K562 (cell line): ENCODE measurements around the gene EMX1. TPM values are rescaled to one million over a fixed set of nuclear protein-coding genes. Genes with fewer than 3 reads are reported as not detected.

Experiments used
- ATAC-seq: fragments of 200-7000 bp; cut with Tn5 transposase; 3 replicates; pipeline ENCODE4 v1.9.1; 2020; ENCODE audit warnings: moderate library complexity
- BruUV-seq: library from RNA; stranded (reverse); fragments of 400-500 nt; replicated peaks from 2 replicates; lab custom pipeline; 2021; lab: Mats Ljungman, UMichigan
- CTCF ChIA-PET: fragments of 300-600 bp; formaldehyde crosslinking; extraction: SDS; loops from one replicate; lab custom pipeline; 2021; ENCODE audit warnings: low intra/inter-chr PET ratio; lab: Yijun Ruan, JAX
- POLR2A ChIA-PET: fragments of 300-600, 350-650 bp; sonication (Branson Sonifier 250); formaldehyde crosslinking; extraction: SDS; loops from one replicate; lab custom pipeline; 2021; ENCODE audit warnings: antibody characterized with exemption, inconsistent platforms; lab: Yijun Ruan, JAX
- DNase-seq, 4 experiments: peaks; one replicate each; pipeline versions ENCODE4 v3.0.0 to v3.0.0-alpha.2; 2011 to 2018; ENCODE audit warnings: low spot score in 3 of 4, mixed read lengths in 3 of 4; ENCODE audit errors: extremely low read depth in 1 of 4
- FAIRE-seq: peaks from 2 replicates; lab custom pipeline; 2011; peaks lifted over from hg19 to GRCh38; lab: Jason Lieb, UNC
- H2AFZ ChIP-seq: 2 replicates; pipeline ENCODE4 v1.6.0; 2011; ENCODE audit warnings: low read depth, low read length, control low read depth, inconsistent platforms
- H3K27ac ChIP-seq: fragments of 200-600 bp; 3 replicates; pipeline ENCODE4 v1.8.0; 2011; ENCODE audit warnings: low read depth, mild to moderate bottlenecking, control low read depth, inconsistent platforms, low read length, moderate library complexity, mixed read lengths; ENCODE audit errors: extremely low read depth
- H3K27me3 ChIP-seq, 2 experiments: fragments of 300-600 bp in 1 of 2; 2 replicates in 1 of 2; 3 replicates in 1 of 2; pipeline versions ENCODE4 v1.6.0 to v1.8.0; 2011; ENCODE audit warnings: inconsistent platforms in 2 of 2, low read length in 2 of 2, mild to moderate bottlenecking in 1 of 2, mixed read lengths in 1 of 2, moderate library complexity in 1 of 2; ENCODE audit not compliant: control insufficient read depth in 2 of 2, insufficient read depth in 2 of 2
- H3K36me3 ChIP-seq: fragments of 300-600 bp; 3 replicates; pipeline ENCODE4 v1.8.0; 2011; ENCODE audit warnings: mild to moderate bottlenecking, low read length, inconsistent platforms; ENCODE audit not compliant: control insufficient read depth, insufficient read depth
- H3K4me1 ChIP-seq, 2 experiments: fragments of 200-600 bp in 1 of 2; replicated peaks in 1 of 2; 2 replicates in 1 of 2; 3 replicates in 1 of 2; pipeline versions ENCODE4 v1.5.1 to v1.8.0; 2011; ENCODE audit warnings: inconsistent platforms in 2 of 2, low read length in 2 of 2, mild to moderate bottlenecking in 1 of 2, mixed read lengths in 1 of 2, moderate library complexity in 1 of 2; ENCODE audit not compliant: control insufficient read depth in 2 of 2, insufficient read depth in 2 of 2
- H3K4me2 ChIP-seq: 2 replicates; pipeline ENCODE4 v1.6.1; 2011; ENCODE audit warnings: low read length, control low read depth, inconsistent platforms, mixed read lengths; ENCODE audit not compliant: insufficient read depth
- H3K4me3 ChIP-seq: fragments of 200-600 bp; sonication (generic), shearing (Covaris generic); 2 replicates; pipeline ENCODE4 v1.5.1; 2016; ENCODE audit warnings: control low read depth, inconsistent platforms
- H3K79me2 ChIP-seq: fragments of 200-600 bp; 3 replicates; pipeline ENCODE4 v1.8.0; 2011; ENCODE audit warnings: low read length, inconsistent platforms; ENCODE audit not compliant: control insufficient read depth, insufficient read depth
- H3K9ac ChIP-seq, 2 experiments: 2 replicates each; pipeline versions ENCODE4 v1.6.0 to v1.6.1; 2011; ENCODE audit warnings: low read depth in 2 of 2, low read length in 2 of 2, control low read depth in 1 of 2, inconsistent platforms in 1 of 2, mild to moderate bottlenecking in 1 of 2, mixed read lengths in 1 of 2; ENCODE audit not compliant: insufficient read depth in 1 of 2
- H3K9me1 ChIP-seq: one replicate; pipeline ENCODE4 v1.6.0; 2011; ENCODE audit warnings: inconsistent platforms, mild to moderate bottlenecking, low read length, moderate library complexity; ENCODE audit not compliant: control insufficient read depth, insufficient read depth
- H3K9me3 ChIP-seq: replicated peaks from 2 replicates; pipeline ENCODE4 v1.5.1; 2011; ENCODE audit warnings: low read depth, low read length, inconsistent platforms; ENCODE audit not compliant: control insufficient read depth, insufficient read depth
- H4K20me1 ChIP-seq: replicated peaks from 2 replicates; pipeline ENCODE4 v1.6.1; 2011; ENCODE audit warnings: low read length, inconsistent platforms, mixed read lengths; ENCODE audit not compliant: control insufficient read depth, insufficient read depth
- BCOR ChIP-seq: fragments of 450-650 bp; IDR thresholded peaks from 2 replicates; pipeline ENCODE4 v1.6.1; 2016
- BRF2 ChIP-seq: IDR thresholded peaks from 3 replicates; pipeline ENCODE4 v1.6.1; 2011; ENCODE audit warnings: borderline replicate concordance, mild to moderate bottlenecking; ENCODE audit not compliant: insufficient read length, insufficient read depth
- FOXJ2 ChIP-seq: fragments of 200-800 bp; sonication (Bioruptor generic); IDR thresholded peaks from 2 replicates; pipeline ENCODE4 v1.6.1; 2016; ENCODE audit warnings: missing genetic modification characterization, missing compliant biosample characterization
- FOXK1 ChIP-seq: sonication (generic); formaldehyde crosslinking; IDR thresholded peaks from 2 replicates; pipeline ENCODE4 v1.8.0; 2022; ENCODE audit warnings: missing genetic modification reagents, mild to moderate bottlenecking, borderline replicate concordance
- IRF1 ChIP-seq: sonication (generic); formaldehyde crosslinking; IDR thresholded peaks from 2 replicates; pipeline ENCODE4 v1.8.0; 2022; ENCODE audit warnings: missing genetic modification reagents, mild to moderate bottlenecking, borderline replicate concordance
- IRF2 ChIP-seq: sonication (generic); formaldehyde crosslinking; IDR thresholded peaks from 2 replicates; pipeline ENCODE4 v1.8.1; 2022; ENCODE audit warnings: mild to moderate bottlenecking, missing genetic modification reagents
- PHB ChIP-seq: fragments of 250-450 bp; sonication (Bioruptor Pico); IDR thresholded peaks from 2 replicates; pipeline ENCODE4 v1.5.0; 2021
- PTRF ChIP-seq: fragments of 450-650 bp; IDR thresholded peaks from 2 replicates; pipeline ENCODE4 v1.6.1; 2016; ENCODE audit warnings: mild to moderate bottlenecking, missing genetic modification characterization, missing compliant biosample characterization
- RBM25 ChIP-seq: fragments of 200-400 bp; formaldehyde crosslinking; IDR thresholded peaks from 2 replicates; pipeline ENCODE4 v1.6.1; 2018; ENCODE audit warnings: low read length, low read depth, moderate library complexity; ENCODE audit not compliant: severe bottlenecking
- SAP30 ChIP-seq: fragments of 200-600 bp; sonication (generic); IDR thresholded peaks from 2 replicates; pipeline ENCODE4 v1.6.1; 2012; ENCODE audit warnings: borderline replicate concordance, low read depth, mild to moderate bottlenecking, moderate library complexity, low read length, control low read depth, inconsistent platforms; ENCODE audit not compliant: insufficient read depth, poor library complexity, severe bottlenecking
- TGIF2 ChIP-seq: sonication (generic); formaldehyde crosslinking; IDR thresholded peaks from 2 replicates; pipeline ENCODE4 v1.8.1; 2022; ENCODE audit warnings: mild to moderate bottlenecking, missing genetic modification reagents, moderate library complexity
- U2AF1 ChIP-seq: fragments of 200-400 bp; formaldehyde crosslinking; optimal IDR thresholded peaks from 2 replicates; pipeline ENCODE3; 2017; ENCODE audit warnings: mild to moderate bottlenecking, low read depth, low read length, moderate library complexity
- ZBTB17 ChIP-seq: fragments of 450-650 bp; formaldehyde crosslinking; IDR thresholded peaks from 2 replicates; pipeline ENCODE4 v1.4.0; 2020; ENCODE audit warnings: mild to moderate bottlenecking
- ZFP36 ChIP-seq: fragments of 150-350 bp; IDR thresholded peaks from 2 replicates; pipeline ENCODE4 v1.6.1; 2018; ENCODE audit warnings: low read length, low read depth; ENCODE audit not compliant: partially characterized antibody
- ZNF436 ChIP-seq: fragments of 250-450, 450-650 bp; sonication (Bioruptor Pico); formaldehyde crosslinking; IDR thresholded peaks from 2 replicates; pipeline ENCODE4 v1.7.0; 2020; ENCODE audit warnings: mild to moderate bottlenecking
- ZNF766 ChIP-seq: fragments of 200-800 bp; sonication (Bioruptor generic); conservative IDR thresholded peaks from 2 replicates; pipeline ENCODE4 v1.6.1; 2016; ENCODE audit warnings: missing genetic modification characterization, missing compliant biosample characterization
- whole genome bisulfite sequencing: fragments of 100-300 bp; shearing (Covaris generic); methylation state at CpG from one replicate; pipeline ENCODE4 v1.1.6; 2016; ENCODE audit warnings: low coverage, mixed read lengths; ENCODE audit not compliant: insufficient coverage; ENCODE audit errors: missing lambda C conversion rate; 5-methylcytosine and 5-hydroxymethylcytosine counted together
- in situ Hi-C: fragments of 300-500 bp; cut with MboI; formaldehyde crosslinking; loops from 4 replicates; pipeline ENCODE4 v1.15.0; 2018; ENCODE audit warnings: inconsistent platforms, mixed read lengths
- intact Hi-C: fragments of 100-400 bp; cut with micrococcal nuclease; formaldehyde crosslinking; loops from 2 replicates; pipeline ENCODE4 v1.14.2; 2022
- polyA plus RNA-seq, 8 experiments: library from polyadenylated mRNA; depleted of rRNA in 4 of 8; stranded (reverse) in 5 of 8; unstranded in 3 of 8; fragments of >200 nt; fragmentation: Nextera tagmentation in 2 of 8; fragmentation: Illumina TruSeq in 1 of 8; extraction: Ambion mirVana in 2 of 8; extraction: Trizol in 1 of 8; gene quantifications; 2 replicates each; pipeline versions ENCODE4 v1.2.1 to v1.2.3, GENCODE V29; 2011 to 2014; ENCODE audit warnings: inconsistent platforms in 1 of 8, missing spikeins in 1 of 8
- total RNA-seq, 7 experiments: library from RNA; depleted of rRNA in 6 of 7; stranded (reverse); fragments of >200 nt in 6 of 7; fragmentation: Illumina TruSeq in 2 of 7; extraction: Trizol in 2 of 7; gene quantifications; 2 replicates each; pipeline versions ENCODE4 v1.2.1 to v1.2.3, GENCODE V29; 2011 to 2021; ENCODE audit warnings: low replicate concordance in 1 of 7

EMX1 gene
- total and polyA plus RNA-seq, 9 of the 15 experiments (the other 6 are each of a cell fraction or from before 2014, with no cell fraction given), result 0.10 to 0.32 (median 0.21) TPM; not detected in 6

- Histone ChIP-seq H3K79me2 (no peaks in the 10 kb centered on the region), H3K36me3 (no peaks in the 10 kb centered on the region), H4K20me1 (peaks cover 3% of the 10 kb centered on the region; the same call in 1 of the 2 replicates), H3K9me1 (no peaks in the 10 kb centered on the region), H3K27me3 (no peaks in the 10 kb centered on the region), H3K9me3 (no peaks in the 10 kb centered on the region), H3K4me1 (peaks cover 0 to 8% of the 10 kb centered on the region in 2 experiments; a peak in 1 of 5 replicates), H3K9ac (no peak overlapping the region), H2AFZ (no peak overlapping the region), H3K27ac (no peak overlapping the region), H3K4me2 (no peak overlapping the region), H3K4me3 (no peak overlapping the region)
- BruUV-seq, result no TSS peak
- DNase-seq, result no peak
- no peak for TF ChIP-seq U2AF1
- TF ChIP-seq TGIF2, result no peak
- no peak for TF ChIP-seq IRF2 (CRISPR knock-in tag)
- no peak for TF ChIP-seq ZNF766 (CRISPR knock-in tag)
- no peak for TF ChIP-seq SAP30
- no peak for TF ChIP-seq FOXK1 (CRISPR knock-in tag)
- CTCF ChIA-PET, result no interaction called here
- POLR2A ChIA-PET, result no interaction called here
- FAIRE-seq, result no peak
- intact Hi-C loops, result no loop called here
- WGBS, result 79% methylated on average over 11 of the region's 14 CpGs
- no peak for ATAC-seq
- in situ Hi-C loops, result no loop called here
Observed at GRCh38 chr2:72952961-72953360, 35.6 kb downstream of the EMX1 start.

GRCh38 chr2:72953528-72953927 is 36.2 kb downstream of the EMX1 start:
- BruUV-seq, result no TSS peak
- in situ Hi-C loops, result no loop called here
- Histone ChIP-seq H3K9ac (no peak overlapping the region), H3K36me3 (no peaks in the 10 kb centered on the region), H4K20me1 (peaks cover 3% of the 10 kb centered on the region; the same call in 1 of the 2 replicates), H3K4me3 (no peak overlapping the region), H3K9me1 (no peaks in the 10 kb centered on the region), H3K27me3 (no peaks in the 10 kb centered on the region), H3K9me3 (no peaks in the 10 kb centered on the region), H3K79me2 (no peaks in the 10 kb centered on the region), H3K4me1 (peaks cover 0 to 8% of the 10 kb centered on the region in 2 experiments; a peak in 1 of 5 replicates), H2AFZ (no peak overlapping the region), H3K4me2 (no peak overlapping the region), H3K27ac (no peak overlapping the region)
- WGBS, result 88% methylated on average over 1 of the region's 1 CpG
- ChIA-PET POLR2A (no interaction called here), CTCF (no interaction called here)
- intact Hi-C loops, result no loop called here
- ATAC-seq, result no peak
- no peak for FAIRE-seq
- no peak for DNase-seq
- no peak for TF ChIP-seq FOXJ2 (tag)
- TF ChIP-seq ZNF436 (CRISPR knock-in tag), result peak; percentile 79
- peak; percentile 98 for TF ChIP-seq ZFP36
- TF ChIP-seq IRF1 (CRISPR knock-in tag), result no peak
- no peak for TF ChIP-seq BRF2
- TF ChIP-seq RBM25, result peak; percentile 83
- TF ChIP-seq PHB, result no peak
- no peak for TF ChIP-seq PTRF (tag)
- TF ChIP-seq ZBTB17 (CRISPR knock-in tag), result no peak
- 0 out of 2 replicates have a peak, but pooled peaks have one; percentile 19 for TF ChIP-seq BCOR
